ENCODE measurements around the gene STARD5.

- TF ChIP-seq CTCF (conservative IDR thresholded peaks at IDR 0.05; ENCODE audit: low read length) (no peak), EZH2phosphoT487 (IDR thresholded peaks at IDR 0.05; ENCODE audit: borderline replicate concordance) (no peak)
Measured at GRCh38 chr15:81270781-81271491, 53.0 kb downstream of the STARD5 start.
